Spleen (tissue), 7 donors: ENCODE results near the gene SH3RF3.

Experiments used
- CTCF ChIP-seq, 11 experiments: fragments of 200-600 bp in 7 of 11; fragments of 450-650 bp in 4 of 11; sonication (generic) in 4 of 11; IDR thresholded peaks in 8 of 11; conservative IDR thresholded peaks in 3 of 11; 1 replicate in 7 of 11; 2 replicates in 4 of 11; pipeline versions ENCODE4 v1.4.0 to v1.8.0; 2016 to 2021; ENCODE audit warnings: antibody characterized with exemption in 11 of 11, inconsistent platforms in 4 of 11, mild to moderate bottlenecking in 1 of 11
- POLR2A ChIP-seq, 3 donors: fragments of 450-650 bp; IDR thresholded peaks; one replicate each; pipeline ENCODE4 v1.5.1; 2017; ENCODE audit warnings: antibody characterized with exemption in 3 of 3, mild to moderate bottlenecking in 1 of 3
- POLR2AphosphoS5 ChIP-seq, 3 donors: sonication (generic); formaldehyde crosslinking; IDR thresholded peaks; one replicate each; pipeline ENCODE4 v1.5.1; 2017; ENCODE audit warnings: antibody characterized with exemption in 3 of 3
- donor health status: DM: no; HTN: no; CAD: no; lungs with moderate emphysema.
- donor health status: DM: no; HTN: no; CAD: no.
- donor health status: DM: no; HTN: no; CAD: no.

DNA sequence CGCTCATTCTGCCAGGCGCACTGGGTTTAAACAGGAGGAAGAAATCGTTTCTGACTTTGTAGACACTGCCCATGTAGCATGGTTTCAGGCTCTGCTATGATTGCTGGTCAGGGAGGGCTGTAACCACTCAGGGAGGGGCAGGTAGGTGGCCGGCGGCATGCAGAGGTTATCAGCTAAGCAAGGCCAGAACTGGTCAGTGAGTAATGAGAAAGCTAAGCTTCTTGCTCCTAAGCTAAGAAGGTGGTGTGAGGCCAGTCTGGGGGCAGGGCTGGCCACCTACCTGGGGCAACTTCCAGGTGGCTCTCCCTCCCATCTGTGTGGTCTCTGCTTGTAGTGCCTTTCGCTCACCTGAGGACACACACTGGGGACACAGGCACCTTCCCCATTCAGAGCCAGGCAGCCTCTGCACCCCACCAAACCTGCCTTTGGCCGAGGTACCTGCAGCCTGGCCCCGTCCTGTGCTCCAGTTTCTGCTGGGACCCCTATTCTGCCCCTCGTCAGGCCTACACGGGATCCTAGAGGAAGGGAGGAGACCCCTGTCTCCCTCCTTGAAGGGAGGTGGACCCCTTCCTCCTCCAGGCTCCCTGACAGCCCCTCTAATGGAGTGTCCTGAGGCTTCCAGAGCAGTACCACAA lies 288.8 kb downstream of the SH3RF3 start:
- TF ChIP-seq CTCF (IDR thresholded peaks at IDR 0.05 in 8 of 11, conservative IDR thresholded peaks at IDR 0.05 in 3 of 11) (no peak), POLR2A (IDR thresholded peaks at IDR 0.05) (no peak), POLR2AphosphoS5 (IDR thresholded peaks at IDR 0.05) (no peak)
